NK-92 (cell line): ENCODE results near the gene SCYL2.
"Not testable (repeated sequence)": the region's sequence is repeated elsewhere in the genome, so short reads cannot be mapped to it uniquely, and the experiment has no call there.

Experiments used
- DNase-seq: peaks from one replicate; lab custom pipeline; 2025; ENCODE audit not compliant: unreplicated experiment; lab: John Stamatoyannopoulos, UW

SCYL2 gene

DNA sequence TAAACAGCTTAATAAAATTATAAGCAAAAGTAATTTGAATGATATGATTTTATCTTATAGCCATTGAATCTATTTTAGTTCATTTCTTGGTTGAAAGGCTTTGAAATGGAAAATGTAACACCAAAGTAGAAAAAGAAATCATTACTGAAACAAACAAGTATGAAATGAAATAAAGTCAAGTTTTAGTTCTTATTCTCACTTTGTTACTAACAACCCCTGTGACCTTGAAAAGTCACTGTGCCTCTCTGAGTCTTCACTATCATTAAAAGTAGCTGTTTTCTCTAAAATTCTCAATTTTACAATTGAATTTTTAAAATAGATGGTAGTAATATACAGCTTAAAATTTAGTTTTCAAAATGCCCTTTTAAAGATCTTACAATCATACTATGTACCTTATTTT, 57.5 kb downstream of the SCYL2 start:
- no peak for DNase-seq

DNA sequence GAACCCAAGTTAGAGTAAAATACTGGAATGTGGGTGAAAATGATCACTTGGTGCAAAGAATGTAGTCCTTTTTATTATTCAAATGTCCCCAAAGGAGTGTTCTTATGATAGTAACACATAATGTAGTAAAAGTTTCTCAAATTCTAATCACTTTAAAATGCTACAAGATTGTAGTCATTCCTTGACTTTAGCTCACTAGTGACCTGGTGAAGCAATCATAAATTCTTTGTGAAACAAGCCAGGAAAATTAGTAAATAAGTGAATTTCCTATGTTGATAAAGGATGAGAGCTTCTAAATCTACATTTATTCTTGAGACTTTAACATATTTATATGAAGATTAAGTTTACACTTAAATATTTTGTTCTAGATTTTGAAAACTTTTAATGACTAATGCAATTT, 59.2 kb downstream of the SCYL2 start:
- no peak for DNase-seq

DNA sequence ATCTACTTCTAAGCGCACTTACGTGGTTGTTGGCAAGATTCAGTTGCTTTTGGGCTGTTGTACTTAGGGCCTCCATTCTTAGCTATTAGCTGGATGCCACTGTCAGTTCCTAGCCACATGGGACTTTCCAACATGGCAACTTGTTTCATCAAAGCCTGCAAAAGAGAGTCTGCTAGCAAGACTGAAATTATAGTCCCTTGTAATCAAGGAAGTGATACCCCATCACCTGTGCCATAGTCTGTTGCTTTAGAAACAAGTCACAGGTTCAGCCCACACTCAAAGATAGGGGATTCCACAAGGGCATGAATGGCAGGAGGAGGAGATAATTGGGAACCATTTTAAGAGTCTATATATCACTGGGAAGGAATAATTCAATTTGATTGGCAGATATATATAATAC, 62.8 kb downstream of the SCYL2 start:
- DNase-seq, result no peak

DNA sequence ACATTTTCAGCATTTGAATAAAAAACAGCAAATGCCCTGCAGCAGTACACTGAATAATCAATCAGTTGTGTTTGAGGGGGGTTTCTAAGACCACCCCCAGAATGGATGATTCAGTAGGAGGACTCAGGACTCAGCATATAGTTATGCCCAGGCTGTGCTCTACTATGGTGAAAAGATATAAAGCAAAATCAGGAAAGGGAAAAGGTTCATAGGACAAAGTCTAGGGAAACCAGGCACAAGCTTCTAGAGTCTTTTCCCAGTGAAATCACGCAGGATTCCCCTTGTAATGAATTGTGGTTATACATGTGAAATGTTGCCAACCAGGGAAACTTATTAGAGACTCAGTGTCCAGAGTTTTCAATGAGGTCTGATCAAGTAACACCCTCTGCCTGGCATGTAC, 64.9 kb downstream of the SCYL2 start:
- DNase-seq, result no peak

DNA sequence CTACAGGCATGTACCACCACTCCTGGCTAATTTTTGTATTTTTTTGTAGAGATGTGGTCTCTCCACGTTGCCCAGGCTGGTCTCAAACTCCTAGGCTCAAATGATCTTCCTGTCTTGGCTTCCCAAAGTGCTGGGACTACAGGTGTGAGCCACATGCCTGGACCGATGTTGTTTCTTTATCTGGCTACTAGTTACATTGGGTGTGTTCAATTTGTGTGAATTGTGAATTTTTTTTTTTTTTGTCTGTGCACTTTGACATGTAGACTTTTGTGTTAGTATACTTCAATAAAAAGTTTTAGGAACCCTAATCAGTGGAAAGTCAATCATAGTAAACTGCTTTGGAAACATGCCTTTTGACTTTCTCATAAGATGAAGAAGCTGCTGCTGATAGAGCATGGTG, 65.9 kb downstream of the SCYL2 start:
- no peak for DNase-seq

DNA sequence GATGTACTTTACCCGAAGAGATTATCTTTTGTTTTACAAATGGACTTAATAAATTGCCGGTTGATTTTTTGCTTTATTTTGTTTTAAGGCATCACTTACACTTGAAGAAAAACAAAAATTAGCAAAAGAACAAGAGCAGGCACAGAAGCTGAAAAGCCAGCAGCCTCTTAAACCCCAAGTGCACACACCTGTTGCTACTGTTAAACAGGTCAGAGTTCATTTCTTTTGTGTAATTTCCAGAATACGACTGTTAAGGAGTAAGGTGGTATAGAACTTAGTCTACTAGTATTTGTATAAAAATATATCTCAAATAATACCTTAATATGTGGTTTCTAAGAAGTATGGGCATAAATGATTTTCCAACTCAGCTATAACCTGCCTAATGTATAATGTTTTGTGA, 70.3 kb downstream of the SCYL2 start:
- DNase-seq, result no peak

DNA sequence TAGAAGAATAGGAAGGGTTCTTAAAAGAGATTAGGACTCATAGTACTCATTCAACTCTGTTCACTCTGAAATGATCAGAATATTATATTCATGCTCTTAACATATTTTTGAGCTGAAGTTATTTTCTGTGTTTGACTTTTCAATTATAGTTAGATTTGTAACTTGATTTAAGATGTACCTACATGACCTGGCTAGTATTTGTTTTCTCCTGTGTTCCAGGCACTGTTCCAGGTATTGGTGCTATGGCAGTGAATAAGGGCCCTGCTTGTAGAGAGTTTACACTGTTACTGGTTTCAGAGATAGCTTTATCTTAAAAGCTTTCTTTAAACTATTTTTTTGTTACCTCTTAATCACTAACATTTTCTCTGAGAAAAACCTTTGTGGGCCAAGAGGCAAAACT, 70.8 kb downstream of the SCYL2 start:
- DNase-seq, result no peak

DNA sequence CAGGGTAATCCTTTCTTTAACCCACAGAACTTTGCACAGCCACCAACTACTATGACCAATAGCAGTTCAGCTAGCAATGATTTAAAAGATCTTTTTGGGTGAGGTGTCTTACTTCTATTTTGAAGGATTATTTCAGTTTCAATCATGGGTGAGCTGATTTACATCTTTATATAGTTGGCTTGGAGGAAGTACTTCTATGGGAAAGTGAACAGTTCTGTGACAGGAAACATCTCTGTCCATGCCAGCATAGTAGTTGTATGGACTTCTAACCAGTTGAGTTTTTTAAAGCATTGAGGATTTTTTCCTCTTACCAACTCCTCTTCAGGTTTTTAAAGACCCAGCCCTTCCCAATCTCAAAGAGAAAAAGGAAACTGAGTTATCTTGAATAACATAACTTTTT, 72.1 kb downstream of the SCYL2 start:
- DNase-seq, result no peak

DNA sequence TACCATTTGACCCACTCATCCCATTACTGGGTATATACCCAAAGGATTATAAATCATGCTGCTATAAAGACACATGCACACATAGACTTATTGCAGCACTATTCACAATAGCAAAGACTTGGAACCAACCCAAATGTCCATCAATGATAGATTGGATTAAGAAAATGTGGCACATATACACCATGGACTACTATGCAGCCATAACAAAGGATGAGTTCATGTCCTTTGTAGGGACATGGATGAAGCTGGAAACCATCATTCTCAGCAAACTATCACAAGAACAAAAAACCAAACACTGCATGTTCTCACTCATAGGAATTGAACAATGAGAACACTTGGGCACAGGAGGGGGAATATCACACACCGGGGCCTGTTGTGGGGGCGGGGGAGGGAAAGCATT, 75.9 kb downstream of the SCYL2 start:
- DNase-seq, result not testable (repeated sequence)

DNA sequence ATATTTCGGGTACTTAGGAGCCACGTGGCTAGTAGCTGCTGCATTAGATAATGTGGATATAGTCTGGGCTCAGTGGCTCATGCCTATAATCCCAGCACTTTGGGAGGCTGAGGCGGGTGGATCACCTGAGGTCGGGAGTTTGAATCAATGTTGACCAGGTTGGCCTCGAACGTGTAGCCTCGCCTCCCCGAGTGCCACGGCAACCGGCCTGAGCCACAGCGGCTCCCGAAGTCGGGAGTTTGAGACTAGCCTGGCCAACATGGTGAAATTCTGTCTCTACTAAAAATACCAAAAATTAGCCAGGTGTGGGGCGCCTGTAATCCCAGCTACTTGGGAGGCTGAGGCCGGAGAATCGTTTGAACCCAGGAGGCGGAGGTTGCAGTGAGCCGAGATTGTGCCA, 77.4 kb downstream of the SCYL2 start:
- not testable (repeated sequence) for DNase-seq

DNA sequence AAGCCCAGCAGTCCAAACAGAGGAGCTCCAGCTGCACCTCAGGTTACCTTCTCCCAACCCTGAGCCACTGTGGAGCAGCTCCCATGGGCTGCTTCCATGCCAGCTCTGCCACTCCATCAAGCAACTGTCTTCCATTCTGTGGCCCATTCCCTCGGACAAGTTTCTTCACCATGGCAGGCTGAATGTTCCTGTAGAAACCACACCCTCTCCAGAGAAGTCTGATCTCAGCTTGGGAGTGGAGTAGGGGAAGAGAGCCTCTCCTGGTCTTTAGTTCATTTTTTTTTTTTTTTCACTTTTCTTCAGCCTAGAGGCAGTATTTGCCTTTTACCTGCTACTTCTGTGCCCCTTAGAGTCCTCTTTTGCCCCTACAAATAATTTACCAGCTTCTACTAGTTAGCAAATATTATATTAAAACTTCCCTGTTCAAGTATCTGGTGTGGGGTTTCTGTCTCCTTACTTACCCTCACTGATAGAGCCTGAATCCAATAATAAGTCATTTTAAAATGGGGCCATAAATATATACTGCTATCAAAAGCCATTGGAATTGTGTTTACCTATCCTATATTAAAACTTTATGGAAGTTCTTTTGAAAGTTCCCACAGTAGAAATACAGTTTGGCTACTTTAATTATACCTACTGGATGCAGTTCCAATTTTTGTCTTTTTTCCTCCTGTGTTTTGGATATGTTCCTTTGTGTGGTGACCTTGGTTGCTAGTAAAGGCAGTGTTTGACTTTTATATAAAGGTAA, 78.2 kb downstream of the SCYL2 start:
- no peak for DNase-seq

DNA sequence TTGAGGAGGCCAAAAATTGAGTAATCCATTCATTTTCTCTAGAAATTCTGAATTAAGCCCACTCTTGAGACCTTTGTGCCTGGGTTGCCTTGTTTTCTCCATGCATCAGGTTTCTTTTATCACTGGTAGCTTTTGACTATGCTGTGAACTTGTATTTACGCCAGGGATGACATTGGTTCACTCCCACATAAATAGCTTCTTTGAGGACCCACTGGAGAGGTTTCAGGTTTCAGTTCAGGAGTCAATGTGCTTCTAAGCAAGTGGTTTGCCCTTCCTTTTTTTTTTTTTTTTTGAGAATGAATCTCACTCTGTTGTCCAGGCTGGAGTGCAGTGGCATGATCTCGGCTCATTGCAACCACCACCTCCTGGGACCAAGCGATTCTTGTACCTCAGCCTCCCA, 79.7 kb downstream of the SCYL2 start:
- no peak for DNase-seq

DNA sequence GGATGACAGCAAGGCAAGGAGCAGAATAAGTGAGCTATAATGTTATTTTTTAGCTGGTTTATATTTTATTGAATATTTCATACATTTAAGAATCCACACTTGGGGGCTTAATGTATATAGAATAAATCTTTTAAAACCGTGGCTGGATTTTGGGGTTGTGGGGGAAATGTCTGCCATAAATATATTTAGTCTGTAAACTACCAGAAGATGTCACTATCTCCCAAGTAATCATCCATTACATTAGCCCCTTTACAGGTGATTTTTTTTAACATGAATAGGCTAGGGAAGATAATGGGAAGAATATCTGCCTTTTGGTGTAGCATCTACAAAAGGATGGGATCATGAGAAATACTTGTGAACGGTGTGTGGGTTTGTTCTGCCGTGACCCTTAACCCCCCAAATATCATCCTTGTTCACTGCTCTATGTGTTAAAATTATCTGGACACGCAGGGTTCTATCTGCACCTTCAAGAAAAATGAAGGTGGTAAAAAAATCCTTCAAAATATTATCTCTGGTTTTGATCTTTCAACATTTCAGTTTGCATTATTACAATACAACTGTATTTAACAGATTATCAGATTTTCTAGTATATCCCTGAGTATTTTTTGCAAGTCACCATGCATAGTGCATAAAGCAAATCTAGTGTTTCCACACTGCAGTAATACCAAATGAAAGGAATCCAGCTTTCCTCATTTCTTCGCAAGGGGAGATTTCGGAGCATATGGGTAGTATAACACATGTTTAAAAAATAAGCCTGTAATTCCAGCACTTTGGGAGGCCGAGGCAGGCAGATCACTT, 81.9 kb downstream of the SCYL2 start:
- no peak for DNase-seq

DNA sequence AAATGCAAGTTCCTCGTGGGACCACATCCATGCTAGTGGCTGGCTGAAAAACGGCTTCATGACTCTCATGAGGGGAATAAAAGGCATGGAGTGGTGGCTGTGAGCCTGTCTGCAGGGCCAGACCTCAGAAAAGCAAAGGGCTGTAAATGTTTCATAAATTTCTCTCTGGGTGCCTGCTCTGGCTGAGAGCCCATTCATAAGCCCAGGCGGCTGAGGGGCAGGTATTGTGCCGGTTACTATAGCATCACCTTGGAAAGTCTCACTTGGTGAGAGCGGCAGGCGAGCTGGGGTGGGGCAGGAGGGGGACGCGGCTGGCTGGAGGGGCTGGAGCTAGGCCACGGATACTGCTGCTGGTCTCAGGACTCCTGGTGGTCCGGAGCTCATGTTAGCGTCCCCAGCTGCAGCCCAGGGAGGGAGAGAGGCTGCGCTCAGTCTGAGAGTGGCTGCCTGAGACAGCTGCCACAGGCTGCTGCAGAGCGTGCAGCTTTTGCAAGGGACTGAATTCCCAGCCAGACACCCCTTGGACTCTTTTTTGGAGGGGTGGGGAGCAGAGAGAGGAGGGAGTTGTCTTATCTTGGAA, 89.8 kb downstream of the SCYL2 start, which contains the start of gene SLC17A8:
Gene SLC17A8 (plus strand): TSS at position 431 of the 580 bp plus-strand sequence. CDS start 318 bp downstream, outside the sequence.
- no peak for DNase-seq

DNA sequence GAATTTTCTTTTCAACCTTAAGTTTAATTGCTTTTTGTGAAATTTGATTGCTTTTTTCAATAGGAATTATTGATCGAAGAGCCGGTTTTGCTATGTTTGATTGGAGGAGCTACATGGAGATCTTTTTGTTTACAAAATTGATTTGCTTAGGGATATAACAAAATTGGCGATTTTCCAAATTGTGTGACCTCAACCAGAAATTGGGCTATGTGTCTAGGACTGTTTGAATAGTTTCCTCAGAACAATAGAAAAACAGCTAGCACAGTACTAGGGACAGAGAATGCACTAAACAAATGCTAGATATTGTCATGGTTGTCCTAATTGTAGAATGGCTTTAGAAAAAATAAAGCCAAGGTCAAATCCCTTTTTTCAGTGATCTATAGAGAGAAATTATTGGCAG, 92.3 kb downstream of the SCYL2 start:
- no peak for DNase-seq

DNA sequence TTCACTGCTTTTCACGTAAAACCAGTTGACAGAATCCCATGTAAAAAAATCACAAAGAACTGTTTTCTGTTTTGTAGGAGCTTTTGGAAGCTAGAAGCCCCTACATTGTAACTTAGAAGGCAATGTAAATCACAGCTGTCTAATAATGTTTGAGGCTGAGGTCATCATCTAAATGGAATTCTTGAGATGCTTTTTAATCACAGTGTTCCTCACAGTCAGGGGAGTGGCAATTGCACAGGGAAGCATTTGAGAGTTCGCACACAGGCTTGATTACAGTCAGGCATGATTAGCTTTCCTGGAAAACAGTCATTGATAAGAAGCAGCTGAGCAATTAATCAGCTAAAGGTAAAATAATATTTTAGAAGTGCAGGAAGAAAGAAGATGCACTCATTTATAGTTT, 92.8 kb downstream of the SCYL2 start:
- no peak for DNase-seq

DNA sequence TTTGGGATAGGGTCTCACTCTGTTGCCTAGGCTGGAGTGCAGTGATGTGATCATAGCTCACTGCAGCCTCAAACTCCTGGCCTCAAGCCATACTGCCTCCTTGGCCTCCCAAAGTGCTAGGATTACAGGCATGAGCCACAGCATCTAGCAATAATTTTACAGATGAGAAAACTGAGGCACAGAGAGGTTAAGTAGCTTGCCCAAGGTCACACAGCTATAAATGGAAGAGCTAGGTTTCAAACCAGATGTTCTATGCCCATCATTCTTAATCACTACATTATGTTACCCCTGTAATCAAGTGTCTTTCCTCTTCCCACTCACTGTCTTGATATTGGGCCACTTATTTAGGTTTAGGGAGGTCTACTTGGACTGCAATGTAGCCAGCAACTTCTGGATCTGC, 93.5 kb downstream of the SCYL2 start:
- DNase-seq, result no peak

DNA sequence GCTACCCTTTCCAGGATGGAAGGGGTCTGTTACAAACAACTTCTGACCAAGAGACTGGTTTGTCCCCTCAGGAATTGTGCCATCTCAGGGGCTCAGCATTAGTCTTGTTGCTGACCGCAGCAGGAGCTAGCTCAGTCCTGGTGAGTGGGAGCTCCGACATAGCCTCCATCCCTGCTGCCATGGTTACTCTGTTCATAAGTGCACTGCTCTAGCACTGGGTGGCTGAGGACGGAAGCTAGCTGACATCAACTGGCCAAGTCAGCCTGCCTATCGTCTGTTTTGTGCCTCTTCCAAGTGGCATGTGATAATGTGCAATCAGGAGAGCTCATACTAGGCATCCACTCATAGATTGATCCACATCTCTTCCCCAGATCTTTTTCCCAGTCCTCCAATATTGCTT, 97.3 kb downstream of the SCYL2 start:
- no peak for DNase-seq

DNA sequence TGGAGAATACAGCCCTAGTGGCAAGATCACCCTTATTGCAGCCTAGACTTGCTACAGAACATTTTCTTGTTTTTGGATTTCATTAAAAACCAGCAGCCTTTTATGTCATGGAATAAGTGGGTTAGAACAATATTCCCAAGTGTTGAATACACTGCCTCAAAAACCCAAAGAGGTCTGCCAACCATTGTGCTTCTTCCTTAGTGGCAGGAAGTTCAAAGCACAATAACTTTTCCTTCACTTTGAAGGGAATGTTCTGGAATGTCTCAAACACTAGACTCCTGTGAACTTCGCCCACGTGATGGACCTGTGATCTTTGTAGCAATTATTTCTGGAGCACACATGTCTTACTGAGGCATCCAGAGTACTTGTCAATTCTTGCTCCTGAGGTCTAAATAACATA, 98.4 kb downstream of the SCYL2 start:
- DNase-seq, result no peak

DNA sequence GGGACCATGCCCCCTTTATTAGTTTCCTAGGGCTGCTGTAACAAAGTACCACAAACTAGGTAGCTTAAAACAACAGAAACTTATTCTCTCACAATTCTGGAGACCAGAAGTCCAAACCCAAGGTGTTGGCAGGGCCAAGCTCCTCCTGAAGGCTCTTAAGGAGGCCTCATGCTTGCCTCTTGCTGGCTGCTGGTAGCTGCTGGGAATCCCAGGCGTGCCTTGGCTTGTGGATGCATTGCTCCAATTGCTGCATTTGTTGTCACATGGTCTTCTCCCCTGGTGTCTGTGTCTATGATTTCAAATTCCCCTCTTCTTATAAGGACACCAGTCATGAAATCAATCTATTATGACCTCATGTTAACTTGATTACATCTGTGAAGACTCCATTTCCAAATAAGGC, 101.1 kb downstream of the SCYL2 start:
- no peak for DNase-seq

DNA sequence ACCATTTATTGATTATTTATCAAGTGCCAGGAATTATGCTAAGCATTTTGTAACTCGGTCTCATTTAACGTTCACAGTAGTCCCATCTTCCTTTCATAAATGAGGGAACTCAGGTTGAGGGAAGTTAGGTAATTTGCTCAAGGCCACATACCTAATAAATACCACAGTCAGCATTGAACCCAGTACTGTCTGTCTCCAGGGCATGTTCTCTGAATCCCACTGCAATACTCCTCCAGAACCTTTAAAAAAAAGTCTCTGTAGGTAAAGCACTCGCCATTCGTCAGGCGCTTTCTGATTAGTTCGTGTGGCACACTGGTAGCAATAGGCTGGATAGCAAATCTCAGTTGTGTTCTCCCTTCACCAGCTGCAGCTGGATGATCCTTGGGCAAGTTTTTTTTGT, 104.2 kb downstream of the SCYL2 start:
- no peak for DNase-seq
